AG04449 (cell line): Measurements from ENCODE around the gene STEEP1.
A peak's percentile ranks its signal among the peaks of the same experiment; 100 is the strongest.
"Not testable (repeated sequence)": the region's sequence is repeated elsewhere in the genome, so short reads cannot be mapped to it uniquely, and the experiment has no call there.

Experiments used
- CTCF ChIA-PET: fragments of 350-600 bp; formaldehyde crosslinking; extraction: SDS; loops from one replicate; lab custom pipeline; 2021; ENCODE audit warnings: antibody characterized with exemption; lab: Yijun Ruan, JAX
- POLR2A ChIA-PET: fragments of 400-600, 350-600 bp; formaldehyde crosslinking; extraction: SDS; loops from one replicate; lab custom pipeline; 2020; ENCODE audit warnings: antibody characterized with exemption, inconsistent platforms; lab: Yijun Ruan, JAX
- DNase-seq: peaks from one replicate; pipeline ENCODE4 v3.0.0-alpha.2; 2010; ENCODE audit warnings: low read depth, low spot score
- H3K4me3 ChIP-seq: 2 replicates; pipeline ENCODE4 v1.5.1; 2011; ENCODE audit warnings: low read depth, mild to moderate bottlenecking, control low read depth, low read length
- CTCF ChIP-seq: IDR thresholded peaks from one replicate; pipeline ENCODE4 v1.5.1; 2011; ENCODE audit warnings: mild to moderate bottlenecking, moderate library complexity, low read length, control low read depth, inconsistent platforms; ENCODE audit not compliant: insufficient read depth; ENCODE audit errors: missing control alignments

The STEEP1 gene

GRCh38 chrX:119521246-119521645 is 44.0 kb downstream of the STEEP1 start:
- TF ChIP-seq CTCF: no peak
- CTCF ChIA-PET: interaction anchor here (0.7 kb wide), 1 partner anchor 9 kb away, joined by 3 read pairs; no protein-coding TSS in a partner anchor
- POLR2A ChIA-PET: no interaction called here
- no peak overlapping the region for H3K4me3 ChIP-seq
- DNase-seq: no peak

- no peak overlapping the region for H3K4me3 ChIP-seq
- no peak for TF ChIP-seq CTCF
- CTCF ChIA-PET: interaction anchor here (0.6 to 22.7 kb wide), 3 partner anchors 28 to 362 kb away, joined by 3 to 627 read pairs (median 29); no protein-coding TSS in a partner anchor
- DNase-seq: no peak
- POLR2A ChIA-PET: no interaction called here
These were observed 46.8 kb downstream of the STEEP1 start for GRCh38 chrX:119518371-119518770.

- TF ChIP-seq CTCF: peak; percentile 73
- DNase-seq: no peak
- no peak overlapping the region for H3K4me3 ChIP-seq
- ChIA-PET POLR2A (no interaction called here), CTCF (interaction anchor here (0.6 to 22.7 kb wide), 16 partner anchors 9 to 371 kb away, joined by 3 to 627 read pairs (median 4); no protein-coding TSS in a partner anchor)
These were observed 49.0 kb downstream of the STEEP1 start for GRCh38 chrX:119516157-119516702.

- H3K4me3 ChIP-seq: no peak overlapping the region
- peak; percentile 81 for TF ChIP-seq CTCF
- ChIA-PET POLR2A (interaction anchor here (0.8 to 1.0 kb wide), 3 partner anchors 9 to 63 kb away, joined by 3 read pairs; partner anchors contain the start of gene SLC25A5), CTCF (interaction anchor here (0.6 to 22.7 kb wide), 17 partner anchors 9 to 366 kb away, joined by 3 to 627 read pairs (median 4); partner anchors contain the start of gene UBE2A)
- no peak for DNase-seq
These were observed 52.9 kb downstream of the STEEP1 start for GRCh38 chrX:119512146-119512800.

GRCh38 chrX:119507206-119507605 is 58.0 kb downstream of the STEEP1 start:
- POLR2A ChIA-PET: interaction anchor here (0.6 kb wide), 1 partner anchor 13 kb away, joined by 3 read pairs; no protein-coding TSS in a partner anchor
- CTCF ChIA-PET: interaction anchor here (0.6 to 22.7 kb wide), 4 partner anchors 9 to 261 kb away, joined by 3 to 627 read pairs (median 6); no protein-coding TSS in a partner anchor
- TF ChIP-seq CTCF: no peak
- no peak overlapping the region for H3K4me3 ChIP-seq
- DNase-seq: no peak

GRCh38 chrX:119505945-119506344 is 59.3 kb downstream of the STEEP1 start:
- POLR2A ChIA-PET: no interaction called here
- TF ChIP-seq CTCF: no peak
- H3K4me3 ChIP-seq: no peak overlapping the region
- CTCF ChIA-PET: interaction anchor here (0.6 to 22.7 kb wide), 3 partner anchors 10 to 37 kb away, joined by 3 to 627 read pairs (median 9); no protein-coding TSS in a partner anchor
- DNase-seq: no peak

- DNase-seq, H3K4me3 ChIP-seq, POLR2A ChIA-PET: not testable (repeated sequence)
- CTCF ChIA-PET: interaction anchor here (2.8 to 22.7 kb wide), 2 partner anchors 11 to 15 kb away, joined by 9 to 627 read pairs; no protein-coding TSS in a partner anchor
These were observed 60.1 kb downstream of the STEEP1 start for GRCh38 chrX:119505145-119505544.
